ENCODE measurements around the gene WWTR1. TPM values are rescaled to one million over a fixed set of nuclear protein-coding genes. Genes with fewer than 3 reads are reported as not detected.
A peak's percentile ranks its signal among the peaks of the same experiment; 100 is the strongest.

The WWTR1 gene
- total RNA-seq, 6 experiments from 2014 or later: 41.5 to 49.7 (median 45.5) TPM

DNA sequence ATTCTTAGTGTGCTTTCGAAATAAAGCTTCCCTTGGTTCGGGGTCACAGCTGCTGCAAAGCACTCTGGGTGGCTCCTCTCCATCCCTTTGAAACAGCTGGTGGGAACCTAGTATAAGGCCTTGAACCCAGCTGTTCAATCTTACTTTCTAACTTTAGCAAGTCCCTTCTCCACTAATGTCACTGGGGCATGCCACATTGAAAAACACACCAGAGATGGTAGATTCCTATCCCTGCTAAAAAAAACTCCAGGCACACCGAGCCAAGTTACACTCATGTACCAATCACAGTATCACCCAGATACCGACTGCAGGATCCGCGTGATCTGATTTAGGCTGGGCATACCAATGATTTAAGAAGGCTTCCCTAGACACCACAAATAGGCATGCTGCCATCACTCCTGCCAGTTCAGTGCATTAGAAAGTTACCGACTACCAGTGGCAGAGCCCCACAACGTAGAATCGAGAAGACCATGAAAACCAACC, 65.0 kb downstream of the WWTR1 start:
- DNase-seq: no peak
- H3K27me3 Mint-ChIP-seq (ENCODE audit: insufficient read depth): no peaks in the 10 kb centered on the region
- no peak overlapping the region for H3K27ac Mint-ChIP-seq
- TF ChIP-seq, protein P1, sequence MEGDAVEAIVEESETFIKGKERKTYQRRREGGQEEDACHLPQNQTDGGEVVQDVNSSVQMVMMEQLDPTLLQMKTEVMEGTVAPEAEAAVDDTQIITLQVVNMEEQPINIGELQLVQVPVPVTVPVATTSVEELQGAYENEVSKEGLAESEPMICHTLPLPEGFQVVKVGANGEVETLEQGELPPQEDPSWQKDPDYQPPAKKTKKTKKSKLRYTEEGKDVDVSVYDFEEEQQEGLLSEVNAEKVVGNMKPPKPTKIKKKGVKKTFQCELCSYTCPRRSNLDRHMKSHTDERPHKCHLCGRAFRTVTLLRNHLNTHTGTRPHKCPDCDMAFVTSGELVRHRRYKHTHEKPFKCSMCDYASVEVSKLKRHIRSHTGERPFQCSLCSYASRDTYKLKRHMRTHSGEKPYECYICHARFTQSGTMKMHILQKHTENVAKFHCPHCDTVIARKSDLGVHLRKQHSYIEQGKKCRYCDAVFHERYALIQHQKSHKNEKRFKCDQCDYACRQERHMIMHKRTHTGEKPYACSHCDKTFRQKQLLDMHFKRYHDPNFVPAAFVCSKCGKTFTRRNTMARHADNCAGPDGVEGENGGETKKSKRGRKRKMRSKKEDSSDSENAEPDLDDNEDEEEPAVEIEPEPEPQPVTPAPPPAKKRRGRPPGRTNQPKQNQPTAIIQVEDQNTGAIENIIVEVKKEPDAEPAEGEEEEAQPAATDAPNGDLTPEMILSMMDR (IDR thresholded peaks at IDR 0.05): no peak
- no peak overlapping the region for H3K4me3 Mint-ChIP-seq
- no peaks in the 10 kb centered on the region for H3K36me3 Mint-ChIP-seq (ENCODE audit: low read depth)
- H3K9me3 Mint-ChIP-seq: no peaks in the 10 kb centered on the region
- H3K4me1 Mint-ChIP-seq (ENCODE audit: low read depth): peaks cover 54% of the 10 kb centered on the region

- Mint-ChIP-seq H3K27ac (0 out of 2 replicates have a peak overlapping the region, but pooled peaks have one; percentile 36), H3K4me3 (no peak overlapping the region), H3K9me3 (no peaks in the 10 kb centered on the region), H3K27me3 (ENCODE audit: insufficient read depth) (no peaks in the 10 kb centered on the region), H3K4me1 (ENCODE audit: low read depth) (peaks cover 60% of the 10 kb centered on the region), H3K36me3 (ENCODE audit: low read depth) (peaks cover 4% of the 10 kb centered on the region; the same call in 1 of the 2 replicates)
- TF ChIP-seq, protein P1 (IDR thresholded peaks at IDR 0.05): no peak
- no peak for DNase-seq
Measured at GRCh38 chr3:149590691-149591441, 67.0 kb downstream of the WWTR1 start.

GRCh38 chr3:149589332-149589731, 68.5 kb downstream of the WWTR1 start:
- Mint-ChIP-seq H3K27ac (peak overlapping the region; percentile 88), H3K4me1 (ENCODE audit: low read depth) (peaks cover 74% of the 10 kb centered on the region)

DNA sequence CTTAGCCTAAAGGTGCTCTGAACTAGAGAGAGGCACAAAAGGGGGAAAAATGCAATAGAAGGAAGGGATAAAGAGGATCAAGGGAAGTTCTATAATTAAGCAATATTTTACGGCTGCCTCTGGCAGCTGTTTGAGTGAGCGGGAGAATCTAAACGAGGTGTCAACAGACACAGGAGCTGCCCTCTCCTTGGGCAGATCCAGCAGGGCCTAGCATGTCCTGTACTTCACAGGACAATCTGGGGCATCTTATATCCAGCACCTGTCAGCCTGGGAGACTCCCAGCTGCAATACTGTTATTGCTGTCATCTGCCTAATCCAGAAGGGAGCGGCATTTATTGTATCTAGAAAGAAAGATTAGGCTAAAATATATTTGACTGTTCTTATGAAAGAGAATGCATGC, 68.9 kb downstream of the WWTR1 start:
- Mint-ChIP-seq H3K4me3 (peak overlapping the region; percentile 74), H3K36me3 (ENCODE audit: low read depth) (peaks cover 4% of the 10 kb centered on the region; the same call in 1 of the 2 replicates), H3K9me3 (no peaks in the 10 kb centered on the region), H3K4me1 (ENCODE audit: low read depth) (peaks cover 78% of the 10 kb centered on the region), H3K27me3 (ENCODE audit: insufficient read depth) (no peaks in the 10 kb centered on the region), H3K27ac (peak overlapping the region; percentile 88)
- TF ChIP-seq, protein P1 (IDR thresholded peaks at IDR 0.05): no peak
- no peak for DNase-seq

More at GRCh38 chr3:149589332-149589731, 68.5 kb downstream of the WWTR1 start:
- DNase-seq: peak; percentile 50
- Mint-ChIP-seq H3K36me3 (ENCODE audit: low read depth) (peaks cover 4% of the 10 kb centered on the region; the same call in 1 of the 2 replicates), H3K9me3 (no peaks in the 10 kb centered on the region), H3K27me3 (ENCODE audit: insufficient read depth) (no peaks in the 10 kb centered on the region), H3K4me3 (peak overlapping the region; percentile 74)
- TF ChIP-seq, protein P1 (IDR thresholded peaks at IDR 0.05): no peak

DNA sequence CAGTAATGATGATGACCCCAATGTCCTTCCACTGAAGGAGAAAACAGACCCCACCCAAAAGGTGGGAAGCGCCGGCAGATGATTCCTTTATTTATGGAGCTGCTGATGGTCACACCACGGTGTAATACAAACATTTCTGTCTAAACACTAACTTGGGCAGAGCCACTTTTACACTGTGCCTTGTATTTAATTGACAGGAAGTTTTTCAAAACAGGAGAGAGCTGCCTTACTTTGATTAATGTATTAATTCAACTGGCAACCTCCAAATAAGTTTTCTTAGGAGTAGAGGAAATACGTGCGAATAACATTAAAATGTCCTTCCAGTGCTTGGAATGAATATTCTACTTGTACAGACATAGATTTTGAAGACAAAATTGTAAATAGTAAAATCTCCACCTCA, 70.4 kb downstream of the WWTR1 start:
- Mint-ChIP-seq H3K4me1 (ENCODE audit: low read depth) (peaks cover 80% of the 10 kb centered on the region), H3K36me3 (ENCODE audit: low read depth) (peaks cover 4% of the 10 kb centered on the region; the same call in 1 of the 2 replicates)

More for the DNA sequence above, 70.4 kb downstream of the WWTR1 start:
- H3K27me3 Mint-ChIP-seq (ENCODE audit: insufficient read depth): no peaks in the 10 kb centered on the region
- no peak overlapping the region for H3K4me3 Mint-ChIP-seq
- no peaks in the 10 kb centered on the region for H3K9me3 Mint-ChIP-seq
- TF ChIP-seq, protein P1 (IDR thresholded peaks at IDR 0.05): no peak
- H3K27ac Mint-ChIP-seq: no peak overlapping the region
- no peak for DNase-seq
